HEK293 (cell line): ENCODE results near the gene IARS1.
A peak's percentile ranks its signal among the peaks of the same experiment; 100 is the strongest.

ENCODE experiments used
- GLI2 ChIP-seq: fragments of 450-650 bp; formaldehyde crosslinking; IDR thresholded peaks from 2 replicates; pipeline ENCODE4; 2017; ENCODE audit warnings: missing biosample characterization, missing genetic modification characterization, low read depth, borderline replicate concordance
- TSHZ1 ChIP-seq: fragments of 450-650 bp; formaldehyde crosslinking; IDR thresholded peaks from 2 replicates; pipeline ENCODE4 v1.5.1; 2016; ENCODE audit warnings: missing biosample characterization, missing genetic modification characterization, borderline replicate concordance
- ZBTB21 ChIP-seq: fragments of 450-650 bp; formaldehyde crosslinking; IDR thresholded peaks from 2 replicates; pipeline ENCODE4 v1.5.1; 2017; ENCODE audit warnings: missing biosample characterization, missing genetic modification characterization
- ZBTB49 ChIP-seq: fragments of 450-650 bp; formaldehyde crosslinking; IDR thresholded peaks from 2 replicates; pipeline ENCODE4 v1.5.1; 2016; ENCODE audit warnings: missing biosample characterization, missing genetic modification characterization, low read depth
- ZIC2 ChIP-seq: fragments of 450-650 bp; formaldehyde crosslinking; IDR thresholded peaks from 2 replicates; pipeline ENCODE4 v1.5.1; 2016; ENCODE audit warnings: missing biosample characterization, missing genetic modification characterization
- ZNF133 ChIP-seq: fragments of 450-650 bp; formaldehyde crosslinking; IDR thresholded peaks from 2 replicates; pipeline ENCODE4 v1.5.1; 2016; ENCODE audit warnings: missing biosample characterization, missing genetic modification characterization
- ZNF169 ChIP-seq: fragments of 450-650 bp; formaldehyde crosslinking; IDR thresholded peaks from 2 replicates; pipeline ENCODE4 v1.5.1; 2016; ENCODE audit warnings: missing biosample characterization, missing genetic modification characterization
- ZNF221 ChIP-seq: fragments of 450-650 bp; formaldehyde crosslinking; IDR thresholded peaks from 2 replicates; pipeline ENCODE4 v1.5.1; 2017; ENCODE audit warnings: missing biosample characterization, missing genetic modification characterization, borderline replicate concordance
- ZNF280D ChIP-seq: fragments of 450-650 bp; formaldehyde crosslinking; IDR thresholded peaks from 2 replicates; pipeline ENCODE4 v1.5.1; 2016; ENCODE audit warnings: missing biosample characterization, missing genetic modification characterization
- ZNF311 ChIP-seq: fragments of 450-650 bp; formaldehyde crosslinking; IDR thresholded peaks from 2 replicates; pipeline ENCODE4 v1.5.1; 2017; ENCODE audit warnings: missing biosample characterization, missing genetic modification characterization, borderline replicate concordance
- ZNF350 ChIP-seq: fragments of 450-650 bp; formaldehyde crosslinking; IDR thresholded peaks from 2 replicates; pipeline ENCODE4 v1.5.0; 2017; ENCODE audit warnings: missing biosample characterization, mild to moderate bottlenecking, missing genetic modification characterization
- ZNF514 ChIP-seq: fragments of 450-650 bp; formaldehyde crosslinking; IDR thresholded peaks from 2 replicates; pipeline ENCODE4 v1.5.1; 2016; ENCODE audit warnings: missing biosample characterization, missing genetic modification characterization
- ZNF530 ChIP-seq: fragments of 450-650 bp; formaldehyde crosslinking; IDR thresholded peaks from 2 replicates; pipeline ENCODE4 v1.5.1; 2016; ENCODE audit warnings: low read depth, missing biosample characterization, missing genetic modification characterization
- ZNF585B ChIP-seq: fragments of 450-650 bp; formaldehyde crosslinking; IDR thresholded peaks from 2 replicates; pipeline ENCODE4 v1.5.1; 2016; ENCODE audit warnings: missing biosample characterization, missing genetic modification characterization
- ZNF629 ChIP-seq: fragments of 450-650 bp; formaldehyde crosslinking; IDR thresholded peaks from 2 replicates; pipeline ENCODE4 v1.5.1; 2017; ENCODE audit warnings: missing biosample characterization, missing genetic modification characterization
- ZNF639 ChIP-seq: fragments of 450-650 bp; formaldehyde crosslinking; IDR thresholded peaks from 2 replicates; pipeline ENCODE4 v1.5.1; 2016; ENCODE audit warnings: missing biosample characterization, missing genetic modification characterization
- ZNF654 ChIP-seq: fragments of 450-650 bp; formaldehyde crosslinking; IDR thresholded peaks from 2 replicates; pipeline ENCODE4 v1.5.1; 2016; ENCODE audit warnings: low read depth, missing biosample characterization, missing genetic modification characterization
- ZNF660 ChIP-seq: fragments of 450-650 bp; IDR thresholded peaks from 2 replicates; pipeline ENCODE4 v1.5.1; 2018; ENCODE audit warnings: missing biosample characterization, mild to moderate bottlenecking, missing genetic modification characterization
- ZNF670 ChIP-seq: fragments of 450-650 bp; formaldehyde crosslinking; IDR thresholded peaks from 2 replicates; pipeline ENCODE4 v1.5.1; 2016; ENCODE audit warnings: missing biosample characterization, missing genetic modification characterization, low read depth
- ZNF776 ChIP-seq: fragments of 450-650 bp; formaldehyde crosslinking; IDR thresholded peaks from 2 replicates; pipeline ENCODE4 v1.5.0; 2017; ENCODE audit warnings: missing biosample characterization, missing genetic modification characterization, borderline replicate concordance
- ZSCAN16 ChIP-seq: fragments of 450-650 bp; formaldehyde crosslinking; IDR thresholded peaks from 2 replicates; pipeline ENCODE4 v1.5.1; 2016; ENCODE audit warnings: missing biosample characterization, missing genetic modification characterization
- ZSCAN5A ChIP-seq: fragments of 450-650 bp; formaldehyde crosslinking; IDR thresholded peaks from 2 replicates; pipeline ENCODE4 v1.5.1; 2016; ENCODE audit warnings: missing biosample characterization, missing genetic modification characterization
- TF ChIP-seq, protein P1 (sequence below): fragments of 450-650 bp; formaldehyde crosslinking; IDR thresholded peaks from 2 replicates; pipeline ENCODE4 v1.5.1; 2017; ENCODE audit warnings: missing biosample characterization, missing genetic modification characterization
- TF ChIP-seq, protein P2 (sequence below): fragments of 450-650 bp; formaldehyde crosslinking; IDR thresholded peaks from 2 replicates; pipeline ENCODE4 v1.5.1; 2017; ENCODE audit warnings: missing biosample characterization, missing genetic modification characterization

Gene IARS1

DNA sequence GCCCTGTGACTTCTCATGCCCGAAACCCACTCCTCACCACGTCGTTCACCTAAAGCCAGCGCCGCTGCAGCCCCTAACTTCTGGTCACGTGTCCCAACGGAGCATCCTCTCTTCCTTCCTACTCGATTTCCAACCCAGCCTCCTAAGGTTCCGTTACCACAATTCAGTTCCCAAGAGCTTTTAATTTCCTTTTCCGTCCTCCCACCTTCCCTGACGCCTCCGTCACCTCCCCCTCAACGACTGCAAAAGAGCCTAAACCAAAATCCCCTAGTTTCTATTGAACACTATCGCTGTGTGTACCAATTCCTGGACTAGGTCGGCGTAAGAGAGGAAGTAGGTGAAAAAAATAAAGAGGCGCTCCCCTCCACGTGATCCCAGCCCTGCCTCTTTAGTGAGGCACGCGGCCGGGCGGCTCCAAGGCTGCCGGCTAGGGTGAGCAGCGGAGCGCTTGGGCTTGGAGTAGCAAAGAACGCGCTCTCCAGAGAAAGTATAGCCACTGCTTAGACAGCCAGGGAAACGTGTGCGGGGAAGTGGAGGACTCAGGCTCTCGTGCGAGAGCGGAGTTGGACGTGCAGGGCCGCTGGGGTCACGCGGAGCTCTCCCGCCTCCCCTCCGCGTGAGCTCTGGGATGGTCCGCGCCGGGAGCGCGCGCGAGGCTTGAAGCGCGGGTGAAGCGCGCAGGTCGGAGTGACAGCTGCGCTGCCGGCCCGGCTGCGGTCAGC is 31.9 kb upstream of the IARS1 start, which contains the start of the genes CENPP and NOL8 (continued):
- TF ChIP-seq, protein P1, sequence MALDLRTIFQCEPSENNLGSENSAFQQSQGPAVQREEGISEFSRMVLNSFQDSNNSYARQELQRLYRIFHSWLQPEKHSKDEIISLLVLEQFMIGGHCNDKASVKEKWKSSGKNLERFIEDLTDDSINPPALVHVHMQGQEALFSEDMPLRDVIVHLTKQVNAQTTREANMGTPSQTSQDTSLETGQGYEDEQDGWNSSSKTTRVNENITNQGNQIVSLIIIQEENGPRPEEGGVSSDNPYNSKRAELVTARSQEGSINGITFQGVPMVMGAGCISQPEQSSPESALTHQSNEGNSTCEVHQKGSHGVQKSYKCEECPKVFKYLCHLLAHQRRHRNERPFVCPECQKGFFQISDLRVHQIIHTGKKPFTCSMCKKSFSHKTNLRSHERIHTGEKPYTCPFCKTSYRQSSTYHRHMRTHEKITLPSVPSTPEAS (tag by site-specific recombination) = 0 out of 2 replicates have a peak, but pooled peaks have one; percentile 50
- TF ChIP-seq ZNF311 (tag by site-specific recombination) (no peak), ZNF776 (tag by site-specific recombination) (no peak), ZNF629 (tag by site-specific recombination) (peak; percentile 88), GLI2 (no peak), ZNF280D (tag by site-specific recombination) (peak; percentile 79; the same call in 1 of the 2 replicates), ZNF133 (no peak), ZNF654 (tag by site-specific recombination) (no peak; the same call in 1 of the 2 replicates), ZNF221 (no peak), ZIC2 (tag by site-specific recombination) (no peak), ZNF514 (tag by site-specific recombination) (no peak), ZBTB49 (tag by site-specific recombination) (0 out of 2 replicates have a peak, but pooled peaks have one; percentile 31), ZSCAN16 (tag by site-specific recombination) (no peak), ZNF670 (tag by site-specific recombination) (no peak), ZSCAN5A (peak; percentile 76; the same call in 1 of the 2 replicates), ZNF585B (no peak), ZNF350 (no peak), ZNF660 (tag by site-specific recombination) (peak; percentile 84), TSHZ1 (tag by site-specific recombination) (peak; percentile 56; the same call in 1 of the 2 replicates), ZNF530 (tag by site-specific recombination) (no peak), ZBTB21 (no peak; the same call in none of the 2 replicates), ZNF639 (tag by site-specific recombination) (peak; percentile 98), ZNF169 (no peak)
- TF ChIP-seq, protein P2, sequence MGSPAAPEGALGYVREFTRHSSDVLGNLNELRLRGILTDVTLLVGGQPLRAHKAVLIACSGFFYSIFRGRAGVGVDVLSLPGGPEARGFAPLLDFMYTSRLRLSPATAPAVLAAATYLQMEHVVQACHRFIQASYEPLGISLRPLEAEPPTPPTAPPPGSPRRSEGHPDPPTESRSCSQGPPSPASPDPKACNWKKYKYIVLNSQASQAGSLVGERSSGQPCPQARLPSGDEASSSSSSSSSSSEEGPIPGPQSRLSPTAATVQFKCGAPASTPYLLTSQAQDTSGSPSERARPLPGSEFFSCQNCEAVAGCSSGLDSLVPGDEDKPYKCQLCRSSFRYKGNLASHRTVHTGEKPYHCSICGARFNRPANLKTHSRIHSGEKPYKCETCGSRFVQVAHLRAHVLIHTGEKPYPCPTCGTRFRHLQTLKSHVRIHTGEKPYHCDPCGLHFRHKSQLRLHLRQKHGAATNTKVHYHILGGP (tag by site-specific recombination) = peak; percentile 34; the same call in 1 of the 2 replicates
